ENCODE data around the gene PLEKHN1. TPM values are rescaled to one million over a fixed set of nuclear protein-coding genes. Genes with fewer than 3 reads are reported as not detected.

PLEKHN1 gene
- total RNA-seq, 2 donors from 2014 or later: 2.8 to 6.3 TPM

GRCh38 chr1:936348-937264 lies 29.7 kb upstream of the PLEKHN1 start:
- H3K4me3 Mint-ChIP-seq: no peak overlapping the region
- H3K36me3 Mint-ChIP-seq (ENCODE audit: low read depth): no peaks in the 10 kb centered on the region
- H3K27me3 Mint-ChIP-seq: peaks cover 15% of the 10 kb centered on the region
- no peaks in the 10 kb centered on the region for H3K4me1 Mint-ChIP-seq
- no peaks in the 10 kb centered on the region for H3K9me3 Mint-ChIP-seq
- ATAC-seq (replicated peaks): no peak
- no peak overlapping the region for H3K27ac Mint-ChIP-seq

DNA sequence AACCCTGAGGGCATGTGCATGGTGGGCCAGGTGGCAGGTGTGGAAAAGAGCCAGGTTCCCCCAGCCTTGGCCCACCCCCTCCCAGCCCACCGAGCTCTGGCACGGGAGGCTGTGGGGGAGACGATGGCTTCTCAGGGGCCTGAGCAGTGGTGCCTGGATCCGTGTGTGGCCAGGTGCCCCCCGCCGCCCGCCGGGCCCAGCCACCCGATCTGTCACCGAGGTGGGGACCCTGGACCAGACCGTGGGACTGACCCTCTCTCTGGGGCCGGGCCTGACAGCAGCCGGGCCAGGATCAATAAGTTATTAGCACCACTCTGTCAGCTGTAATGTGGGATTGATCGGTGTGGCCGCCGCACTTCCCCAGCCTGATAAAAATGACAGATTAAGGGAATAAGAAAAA lies 28.8 kb upstream of the PLEKHN1 start:
- no peaks in the 10 kb centered on the region for H3K4me1 Mint-ChIP-seq
- H3K27ac Mint-ChIP-seq: no peak overlapping the region
- no peaks in the 10 kb centered on the region for H3K9me3 Mint-ChIP-seq
- H3K4me3 Mint-ChIP-seq: no peak overlapping the region
- no peak for ATAC-seq (replicated peaks)
- peaks cover 15% of the 10 kb centered on the region for H3K27me3 Mint-ChIP-seq
- H3K36me3 Mint-ChIP-seq (ENCODE audit: low read depth): no peaks in the 10 kb centered on the region

GRCh38 chr1:938088-938683 lies 28.1 kb upstream of the PLEKHN1 start:
- no peak overlapping the region for H3K27ac Mint-ChIP-seq
- H3K4me1 Mint-ChIP-seq: no peaks in the 10 kb centered on the region
- peak; percentile 60 for ATAC-seq (replicated peaks)
- no peak overlapping the region for H3K4me3 Mint-ChIP-seq
- peaks cover 15% of the 10 kb centered on the region for H3K27me3 Mint-ChIP-seq
- peaks cover 3% of the 10 kb centered on the region for H3K36me3 Mint-ChIP-seq (ENCODE audit: low read depth)
- no peaks in the 10 kb centered on the region for H3K9me3 Mint-ChIP-seq

- Mint-ChIP-seq H3K9me3 (no peaks in the 10 kb centered on the region), H3K27me3 (peaks cover 15% of the 10 kb centered on the region), H3K4me3 (no peak overlapping the region), H3K27ac (no peak overlapping the region), H3K4me1 (no peaks in the 10 kb centered on the region), H3K36me3 (ENCODE audit: low read depth) (peaks cover 8% of the 10 kb centered on the region)
- no peak for ATAC-seq (replicated peaks)
These were observed 27.4 kb upstream of the PLEKHN1 start for GRCh38 chr1:938711-939489.

DNA sequence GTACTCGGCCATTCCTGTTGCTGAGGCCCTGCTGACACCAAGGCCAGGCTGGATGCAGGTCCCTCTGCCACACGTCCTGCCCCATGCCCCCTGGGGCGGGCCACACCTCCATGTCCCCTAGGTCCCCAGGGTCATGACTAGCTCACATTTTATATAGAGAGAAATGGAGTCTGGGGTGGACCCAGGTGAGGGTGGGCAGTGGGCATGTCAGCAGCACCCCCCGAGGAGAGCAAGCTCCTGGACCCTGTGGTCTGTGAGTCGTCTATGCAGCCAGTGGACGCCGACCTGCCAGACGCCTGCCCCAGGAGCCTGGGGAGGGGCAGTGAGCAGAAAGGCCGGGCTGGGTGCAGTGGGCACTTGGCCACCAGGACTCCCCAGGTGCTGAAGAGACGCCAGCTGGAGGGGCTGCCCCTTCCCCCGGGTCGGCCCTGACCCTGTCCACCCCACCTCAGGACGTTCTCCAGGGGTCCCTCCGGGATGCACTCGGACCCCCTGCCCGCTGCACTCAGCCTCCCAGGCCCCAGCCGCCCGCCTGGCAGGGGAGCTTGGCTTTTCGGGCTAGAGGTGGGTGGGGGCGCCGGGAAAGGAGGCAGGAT lies 26.7 kb upstream of the PLEKHN1 start:
- peaks cover 15% of the 10 kb centered on the region for H3K36me3 Mint-ChIP-seq (ENCODE audit: low read depth)
- peaks cover 15% of the 10 kb centered on the region for H3K27me3 Mint-ChIP-seq
- no peak overlapping the region for H3K4me3 Mint-ChIP-seq
- no peaks in the 10 kb centered on the region for H3K9me3 Mint-ChIP-seq
- ATAC-seq (replicated peaks): no peak
- no peak overlapping the region for H3K27ac Mint-ChIP-seq
- no peaks in the 10 kb centered on the region for H3K4me1 Mint-ChIP-seq

GRCh38 chr1:940107-941014 lies 25.9 kb upstream of the PLEKHN1 start:
- ATAC-seq (replicated peaks): no peak
- H3K27ac Mint-ChIP-seq: no peak overlapping the region
- no peaks in the 10 kb centered on the region for H3K9me3 Mint-ChIP-seq
- H3K36me3 Mint-ChIP-seq (ENCODE audit: low read depth): peaks cover 22% of the 10 kb centered on the region
- no peaks in the 10 kb centered on the region for H3K4me1 Mint-ChIP-seq
- peak overlapping the region; percentile 68 for H3K4me3 Mint-ChIP-seq
- H3K27me3 Mint-ChIP-seq: peaks cover 9% of the 10 kb centered on the region

- peak; percentile 14 for ATAC-seq (replicated peaks)
- peaks cover 30% of the 10 kb centered on the region for H3K36me3 Mint-ChIP-seq (ENCODE audit: low read depth)
- H3K4me1 Mint-ChIP-seq: no peaks in the 10 kb centered on the region
- H3K27me3 Mint-ChIP-seq: peaks cover 9% of the 10 kb centered on the region
- no peak overlapping the region for H3K27ac Mint-ChIP-seq
- no peaks in the 10 kb centered on the region for H3K9me3 Mint-ChIP-seq
- peak overlapping the region; percentile 68 for H3K4me3 Mint-ChIP-seq
These were observed 25.2 kb upstream of the PLEKHN1 start for GRCh38 chr1:941015-941587.

DNA sequence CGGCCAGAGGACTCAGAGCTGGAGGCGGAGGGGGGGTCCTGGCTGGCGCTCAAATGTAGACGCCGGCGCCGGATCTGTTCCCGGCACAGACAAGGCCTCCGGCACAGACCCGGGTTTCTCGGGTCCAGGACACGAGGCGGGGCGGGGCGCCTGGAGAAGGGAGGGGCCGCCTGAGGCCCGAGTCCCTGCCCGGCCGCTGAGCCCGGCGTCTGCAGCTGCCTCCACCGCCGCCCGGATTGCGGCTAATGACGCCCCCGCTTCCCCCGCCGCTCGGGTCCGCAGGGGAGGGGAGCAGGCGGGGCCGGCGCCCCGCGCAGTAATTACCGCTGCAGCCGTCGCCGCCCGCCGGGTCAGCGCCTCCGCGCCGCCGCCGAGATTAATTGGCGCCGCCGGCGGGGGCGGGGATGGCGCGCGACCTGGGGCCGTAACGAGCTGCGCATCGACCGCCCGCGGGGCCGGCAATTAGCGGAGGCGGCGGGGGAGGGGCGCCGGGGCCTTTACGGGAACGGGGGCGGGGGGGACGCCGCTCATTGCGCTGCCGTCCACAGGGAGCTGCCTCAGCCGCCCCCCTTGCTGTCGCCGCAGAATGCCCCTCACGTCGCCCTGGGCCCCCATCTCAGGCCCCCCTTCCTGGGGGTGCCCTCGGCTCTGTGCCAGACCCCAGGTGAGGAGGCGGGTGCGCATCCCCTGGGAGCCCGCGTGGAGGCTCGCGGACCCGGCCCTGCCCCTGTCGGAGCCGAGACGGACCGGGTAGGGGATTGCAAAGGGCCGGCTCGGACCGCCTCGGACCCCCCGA lies 24.5 kb upstream of the PLEKHN1 start:
- Mint-ChIP-seq H3K9me3 (no peaks in the 10 kb centered on the region), H3K4me1 (no peaks in the 10 kb centered on the region), H3K27ac (no peak overlapping the region), H3K4me3 (peak overlapping the region; percentile 68), H3K36me3 (ENCODE audit: low read depth) (peaks cover 36% of the 10 kb centered on the region), H3K27me3 (peaks cover 9% of the 10 kb centered on the region)
- peak; percentile 23 for ATAC-seq (replicated peaks)

DNA sequence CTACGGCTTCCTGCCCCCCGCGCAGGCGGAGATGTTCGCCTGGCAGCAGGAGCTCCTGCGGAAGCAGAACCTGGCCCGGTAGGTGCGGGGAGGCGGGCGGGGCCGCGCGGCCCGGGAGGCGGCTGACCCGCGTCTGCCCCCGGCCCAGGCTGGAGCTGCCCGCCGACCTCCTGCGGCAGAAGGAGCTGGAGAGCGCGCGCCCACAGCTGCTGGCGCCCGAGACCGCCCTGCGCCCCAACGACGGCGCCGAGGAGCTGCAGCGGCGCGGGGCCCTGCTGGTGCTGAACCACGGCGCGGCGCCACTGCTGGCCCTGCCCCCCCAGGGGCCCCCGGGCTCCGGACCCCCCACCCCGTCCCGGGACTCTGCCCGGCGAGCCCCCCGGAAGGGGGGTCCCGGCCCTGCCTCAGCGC lies 23.9 kb upstream of the PLEKHN1 start:
- no peak for ATAC-seq (replicated peaks)
- Mint-ChIP-seq H3K4me3 (no peak overlapping the region), H3K27me3 (peaks cover 9% of the 10 kb centered on the region), H3K27ac (no peak overlapping the region), H3K4me1 (no peaks in the 10 kb centered on the region), H3K9me3 (no peaks in the 10 kb centered on the region), H3K36me3 (ENCODE audit: low read depth) (peaks cover 43% of the 10 kb centered on the region)

DNA sequence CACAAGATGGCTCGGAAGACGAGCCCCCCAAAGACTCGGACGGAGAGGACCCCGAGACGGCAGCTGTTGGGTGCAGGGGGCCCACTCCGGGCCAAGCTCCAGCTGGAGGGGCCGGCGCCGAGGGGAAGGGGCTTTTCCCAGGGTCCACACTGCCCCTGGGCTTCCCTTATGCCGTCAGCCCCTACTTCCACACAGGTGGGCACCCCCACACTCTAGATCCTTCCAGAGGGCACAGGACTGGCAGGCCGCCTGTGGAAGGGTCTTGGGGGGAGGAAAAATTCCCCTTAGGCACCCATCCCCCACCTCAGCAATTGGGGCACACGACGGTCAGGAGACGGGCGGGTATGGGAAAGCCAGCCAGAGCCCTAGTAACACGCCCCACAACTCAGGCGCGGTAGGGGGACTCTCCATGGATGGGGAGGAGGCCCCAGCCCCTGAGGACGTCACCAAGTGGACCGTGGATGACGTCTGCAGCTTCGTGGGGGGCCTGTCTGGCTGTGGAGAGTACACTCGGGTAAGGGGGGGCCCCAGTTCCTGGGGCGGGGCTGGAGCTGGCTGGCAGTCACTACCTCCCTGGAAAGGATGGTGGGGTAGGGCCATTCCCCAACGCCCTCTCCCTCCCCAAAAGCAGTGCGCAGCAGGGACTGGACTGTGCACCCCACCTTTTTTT lies 23.3 kb upstream of the PLEKHN1 start:
- Mint-ChIP-seq H3K27ac (no peak overlapping the region), H3K4me3 (no peak overlapping the region), H3K4me1 (no peaks in the 10 kb centered on the region), H3K36me3 (ENCODE audit: low read depth) (peaks cover 49% of the 10 kb centered on the region), H3K9me3 (no peaks in the 10 kb centered on the region), H3K27me3 (peaks cover 6% of the 10 kb centered on the region)
- no peak for ATAC-seq (replicated peaks)

- Mint-ChIP-seq H3K36me3 (ENCODE audit: low read depth) (peaks cover 56% of the 10 kb centered on the region), H3K27me3 (peaks cover 6% of the 10 kb centered on the region), H3K4me3 (no peak overlapping the region), H3K27ac (no peak overlapping the region), H3K4me1 (no peaks in the 10 kb centered on the region), H3K9me3 (no peaks in the 10 kb centered on the region)
- no peak for ATAC-seq (replicated peaks)
These were observed 22.5 kb upstream of the PLEKHN1 start for GRCh38 chr1:943545-944340.
